ENCODE measurements around the gene ZNF93. TPM values are rescaled to one million over a fixed set of nuclear protein-coding genes. Genes with fewer than 3 reads are reported as not detected.

Gene ZNF93
- total and polyA plus RNA-seq, 9 of the 15 experiments (the other 6 are each of a cell fraction or from before 2014, with no cell fraction given): 11.1 to 26.3 (median 17.1) TPM

DNA sequence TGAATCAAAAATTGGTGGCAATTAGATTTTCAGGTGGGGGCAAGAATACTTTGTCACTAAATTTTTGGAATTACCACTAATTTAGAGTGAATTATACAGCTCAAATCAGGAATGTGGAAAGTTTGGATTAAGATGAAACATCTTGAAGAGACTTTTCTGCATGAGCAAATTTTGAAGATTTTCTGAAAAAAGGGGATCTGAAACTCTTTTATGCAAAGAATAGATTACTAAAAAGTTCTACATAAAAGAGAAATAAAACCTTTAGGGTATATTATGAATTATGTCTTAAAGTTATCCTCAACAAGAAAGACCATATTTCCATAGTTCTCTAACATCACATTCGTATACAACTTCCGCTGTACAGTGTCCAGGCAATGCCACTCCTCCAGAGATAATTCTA, 36.7 kb downstream of the ZNF93 start:
- TF ChIP-seq ETV6 (IDR thresholded peaks at IDR 0.05; ENCODE audit: borderline replicate concordance in 1 of 2, low read depth in 2 of 2, low read length in 1 of 2): no peak
- no peak for TF ChIP-seq ETV6 (CRISPR knock-in tag; IDR thresholded peaks at IDR 0.05; ENCODE audit: borderline replicate concordance)
- no peak for TF ChIP-seq ILF3 (IDR thresholded peaks at IDR 0.05; ENCODE audit: borderline replicate concordance)
- no peak for TF ChIP-seq BACH1 (tag; IDR thresholded peaks at IDR 0.05)
- no peak for TF ChIP-seq ZNF398 (CRISPR knock-in tag; IDR thresholded peaks at IDR 0.05)
- no peak for TF ChIP-seq ZNF75A (CRISPR knock-in tag; IDR thresholded peaks at IDR 0.05)
- TF ChIP-seq CREM (IDR thresholded peaks at IDR 0.05; ENCODE audit: low read depth): no peak
- TF ChIP-seq HMG20B (CRISPR knock-in tag; IDR thresholded peaks at IDR 0.05): no peak
- no peak for TF ChIP-seq SRSF9 (IDR thresholded peaks at IDR 0.05; ENCODE audit: borderline replicate concordance, low read depth, low read length)
- no peak for TF ChIP-seq PRMT5 (CRISPR knock-in tag; IDR thresholded peaks at IDR 0.05)
- no peak for TF ChIP-seq SMARCB1 (IDR thresholded peaks at IDR 0.05; ENCODE audit: insufficient read length, low read depth)
- TF ChIP-seq SLC30A9 (CRISPR knock-in tag; IDR thresholded peaks at IDR 0.05): no peak
- no peak for TF ChIP-seq HNRNPK (IDR thresholded peaks at IDR 0.05; ENCODE audit: low read depth, low read length, poor library complexity, severe bottlenecking)
- TF ChIP-seq TAF7 (tag; IDR thresholded peaks at IDR 0.05): no peak
- no peak for TF ChIP-seq PHF21A (IDR thresholded peaks at IDR 0.05; ENCODE audit: borderline replicate concordance, low read depth)
- TF ChIP-seq BDP1 (IDR thresholded peaks at IDR 0.05; ENCODE audit: insufficient read depth, insufficient read length): no peak
- no peak for TF ChIP-seq ZC3H8 (IDR thresholded peaks at IDR 0.05)
- 32% methylated on average over 2 of the region's 2 CpGs for WGBS (ENCODE audit: insufficient coverage, low coverage, missing lambda C conversion rate)
- Histone ChIP-seq H3K9ac (ENCODE audit: insufficient read depth in 1 of 2, low read depth in 2 of 2, low read length in 2 of 2) (no peak overlapping the region), H3K36me3 (ENCODE audit: control insufficient read depth, insufficient read depth, low read length) (peaks cover 15% of the 10 kb centered on the region; the same call in 1 of the 3 replicates), H3K4me2 (ENCODE audit: insufficient read depth, low read length) (no peak overlapping the region), H3K9me3 (replicated peaks; ENCODE audit: control insufficient read depth, insufficient read depth, low read depth, low read length) (peaks cover 20% of the 10 kb centered on the region), H3K27ac (ENCODE audit: extremely low read depth, low read depth, low read length) (no peak overlapping the region), H4K20me1 (replicated peaks; ENCODE audit: control insufficient read depth, insufficient read depth, low read length) (no peaks in the 10 kb centered on the region), H2AFZ (ENCODE audit: low read depth, low read length) (no peak overlapping the region), H3K4me3 (no peak overlapping the region), H3K79me2 (ENCODE audit: control insufficient read depth, insufficient read depth, low read length) (no peaks in the 10 kb centered on the region), H3K9me1 (ENCODE audit: control insufficient read depth, insufficient read depth, low read length) (no peaks in the 10 kb centered on the region), H3K27me3 (ENCODE audit: control insufficient read depth in 2 of 2, insufficient read depth in 2 of 2, low read length in 2 of 2) (no peaks in the 10 kb centered on the region), H3K4me1 (replicated peaks in 1 of 2; ENCODE audit: control insufficient read depth in 2 of 2, insufficient read depth in 2 of 2, low read length in 2 of 2) (no peaks in the 10 kb centered on the region)
- DNase-seq (ENCODE audit: extremely low read depth in 1 of 4, low spot score in 3 of 4) (no peak), ATAC-seq (no peak), FAIRE-seq (no peak)
- ChIA-PET POLR2A (no interaction called here), CTCF (ENCODE audit: low intra/inter-chr PET ratio) (interaction anchor here (0.6 kb wide), 1 partner anchor 53 kb away, joined by 3 read pairs; no protein-coding TSS in a partner anchor)
- intact Hi-C loops (cut with micrococcal nuclease): no loop called here
- BruUV-seq (replicated peaks): no TSS peak
- in situ Hi-C loops (cut with MboI): no loop called here

Measured in K562 (cell line).